RWPE2 (cell line): Measurements from ENCODE around the gene HOXC9.

Source experiments
- ATAC-seq: fragments of 200-7000 bp; cut with Tn5 transposase; 3 replicates; pipeline ENCODE4 v1.9.1; 2021; ENCODE audit warnings: low read depth
- DNase-seq: peaks from one replicate; pipeline ENCODE4 v3.0.0-alpha.2; 2020; ENCODE audit warnings: low spot score
- H3K27ac ChIP-seq: fragments of 450-650 bp; 2 replicates; pipeline ENCODE4 v1.5.1; 2017; ENCODE audit warnings: mild to moderate bottlenecking; ENCODE audit not compliant: poor library complexity, severe bottlenecking
- H3K27me3 ChIP-seq: fragments of 250-450 bp; sonication (Bioruptor Pico); 2 replicates; pipeline ENCODE4 v1.5.1; 2021; ENCODE audit warnings: mild to moderate bottlenecking, moderate library complexity; ENCODE audit not compliant: insufficient read depth, poor library complexity, severe bottlenecking
- H3K36me3 ChIP-seq: fragments of 250-450 bp; sonication (Bioruptor Pico); 2 replicates; pipeline ENCODE4 v1.5.1; 2020; ENCODE audit warnings: low read depth, mild to moderate bottlenecking, moderate library complexity
- H3K4me1 ChIP-seq: fragments of 250-450 bp; sonication (Bioruptor Pico); 2 replicates; pipeline ENCODE4 v1.5.1; 2021; ENCODE audit warnings: mild to moderate bottlenecking, moderate library complexity; ENCODE audit not compliant: insufficient read depth, poor library complexity, severe bottlenecking
- H3K4me3 ChIP-seq: fragments of 250-450 bp; sonication (Bioruptor Pico); 2 replicates; pipeline ENCODE4 v1.5.1; 2021; ENCODE audit warnings: mild to moderate bottlenecking, moderate library complexity; ENCODE audit not compliant: severe bottlenecking
- H3K9me3 ChIP-seq: fragments of 250-450 bp; sonication (Bioruptor Pico); 2 replicates; pipeline ENCODE4 v1.5.1; 2021; ENCODE audit warnings: mild to moderate bottlenecking, moderate library complexity; ENCODE audit not compliant: severe bottlenecking
- CTCF ChIP-seq: fragments of 450-650 bp; IDR thresholded peaks from one replicate; pipeline ENCODE4 v1.5.1; 2017; ENCODE audit warnings: mild to moderate bottlenecking, moderate library complexity; ENCODE audit not compliant: poor library complexity, severe bottlenecking

Gene HOXC9

GRCh38 chr12:53966085-53966384 is 33.9 kb upstream of the HOXC9 start:
- no peak for TF ChIP-seq CTCF
- H3K4me1 ChIP-seq = no peaks in the 10 kb centered on the region
- no peaks in the 10 kb centered on the region for H3K36me3 ChIP-seq
- H3K9me3 ChIP-seq = no peaks in the 10 kb centered on the region
- no peak overlapping the region for H3K27ac ChIP-seq
- DNase-seq (no peak), ATAC-seq (no peak)
- peaks cover 100% of the 10 kb centered on the region for H3K27me3 ChIP-seq
- no peak overlapping the region for H3K4me3 ChIP-seq

GRCh38 chr12:53966385-53967133 is 33.4 kb upstream of the HOXC9 start:
- H3K4me3 ChIP-seq = no peak overlapping the region
- ATAC-seq = no peak
- peaks cover 100% of the 10 kb centered on the region for H3K27me3 ChIP-seq

GRCh38 chr12:53967421-53967925 is 32.5 kb upstream of the HOXC9 start:
- no peaks in the 10 kb centered on the region for H3K36me3 ChIP-seq
- H3K4me3 ChIP-seq = no peak overlapping the region
- H3K27ac ChIP-seq = no peak overlapping the region
- H3K4me1 ChIP-seq = no peaks in the 10 kb centered on the region
- TF ChIP-seq CTCF = no peak
- ATAC-seq (no peak), DNase-seq (no peak)
- H3K9me3 ChIP-seq = no peaks in the 10 kb centered on the region
- H3K27me3 ChIP-seq = peaks cover 100% of the 10 kb centered on the region

More at GRCh38 chr12:53966385-53967133, 33.4 kb upstream of the HOXC9 start:
- Histone ChIP-seq H3K27ac (no peak overlapping the region), H3K4me1 (no peaks in the 10 kb centered on the region), H3K36me3 (no peaks in the 10 kb centered on the region), H3K9me3 (no peaks in the 10 kb centered on the region)
- DNase-seq = no peak
- no peak for TF ChIP-seq CTCF

- ATAC-seq (no peak), DNase-seq (no peak)
- Histone ChIP-seq H3K4me1 (no peaks in the 10 kb centered on the region), H3K36me3 (no peaks in the 10 kb centered on the region), H3K27ac (no peak overlapping the region), H3K9me3 (no peaks in the 10 kb centered on the region), H3K27me3 (peaks cover 100% of the 10 kb centered on the region), H3K4me3 (no peak overlapping the region)
- TF ChIP-seq CTCF = no peak
Measured at GRCh38 chr12:53968214-53969127, 31.5 kb upstream of the HOXC9 start.
